IPS DF 6.9 (cell line): Measurements from ENCODE around the gene TRABD2B.

Experiments
- DNase-seq: peaks from one replicate; pipeline ENCODE4 v3.0.0-alpha.2; 2013; ENCODE audit warnings: low read depth, low spot score
- H3K27ac ChIP-seq: one replicate; pipeline ENCODE4 v1.5.1; 2013; ENCODE audit warnings: low read length, control low read depth
- H3K27me3 ChIP-seq: 2 replicates; pipeline ENCODE4 v1.6.1; 2013; ENCODE audit warnings: mild to moderate bottlenecking, low read length; ENCODE audit not compliant: control insufficient read depth, insufficient read depth
- H3K36me3 ChIP-seq: 2 replicates; pipeline ENCODE4 v1.6.1; 2013; ENCODE audit warnings: low read length; ENCODE audit not compliant: control insufficient read depth, insufficient read depth
- H3K4me1 ChIP-seq: 2 replicates; pipeline ENCODE4 v1.6.1; 2013; ENCODE audit warnings: low read length; ENCODE audit not compliant: control insufficient read depth, insufficient read depth
- H3K4me3 ChIP-seq: 2 replicates; pipeline ENCODE4 v1.5.1; 2013; ENCODE audit warnings: mild to moderate bottlenecking, low read length
- H3K9me3 ChIP-seq: 2 replicates; pipeline ENCODE4 v1.6.1; 2013; ENCODE audit warnings: low read length, inconsistent platforms; ENCODE audit not compliant: control insufficient read depth, insufficient read depth
- WGBS: extraction: QIAGEN DNeasy Blood & Tissue Kit; methylation state at CpG from one replicate; pipeline ENCODE4 v1.1.7; 2013; ENCODE audit warnings: mixed read lengths, missing lambda C conversion rate; ENCODE audit not compliant: insufficient read length, insufficient coverage; 5-methylcytosine and 5-hydroxymethylcytosine counted together

TRABD2B gene

GRCh38 chr1:47921935-47922415 lies 75.2 kb downstream of the TRABD2B start:
- Histone ChIP-seq H3K27ac (no peak overlapping the region), H3K4me3 (no peak overlapping the region), H3K4me1 (no peaks in the 10 kb centered on the region), H3K9me3 (no peaks in the 10 kb centered on the region), H3K27me3 (no peaks in the 10 kb centered on the region), H3K36me3 (no peaks in the 10 kb centered on the region)
- WGBS, result no CpG with 5 or more reads among the region's 4 CpGs
- no peak for DNase-seq

- Histone ChIP-seq H3K27ac (no peak overlapping the region), H3K9me3 (no peaks in the 10 kb centered on the region), H3K4me3 (no peak overlapping the region), H3K4me1 (peaks cover 3% of the 10 kb centered on the region), H3K36me3 (no peaks in the 10 kb centered on the region), H3K27me3 (no peaks in the 10 kb centered on the region)
- no CpG with 5 or more reads among the region's 3 CpGs for WGBS
- DNase-seq, result no peak
Measured at GRCh38 chr1:47919113-47919833, 77.9 kb downstream of the TRABD2B start.

- WGBS, result no CpG with 5 or more reads among the region's 8 CpGs
- no peaks in the 10 kb centered on the region for H3K36me3 ChIP-seq
- H3K27me3 ChIP-seq, result no peaks in the 10 kb centered on the region
- no peaks in the 10 kb centered on the region for H3K9me3 ChIP-seq
- peaks cover 3% of the 10 kb centered on the region for H3K4me1 ChIP-seq
- no peak overlapping the region for H3K27ac ChIP-seq
- DNase-seq, result no peak
- H3K4me3 ChIP-seq, result no peak overlapping the region
Measured at GRCh38 chr1:47918257-47918867, 78.8 kb downstream of the TRABD2B start.

- Histone ChIP-seq H3K36me3 (no peaks in the 10 kb centered on the region), H3K9me3 (no peaks in the 10 kb centered on the region), H3K4me1 (peaks cover 3% of the 10 kb centered on the region), H3K27ac (no peak overlapping the region), H3K27me3 (no peaks in the 10 kb centered on the region), H3K4me3 (no peak overlapping the region)
- WGBS, result no CpG with 5 or more reads among the region's 3 CpGs
- DNase-seq, result no peak
Measured at GRCh38 chr1:47917687-47918086, 79.5 kb downstream of the TRABD2B start.

GRCh38 chr1:47915677-47916353 lies 81.4 kb downstream of the TRABD2B start:
- no peak overlapping the region for H3K4me3 ChIP-seq
- H3K9me3 ChIP-seq, result no peaks in the 10 kb centered on the region
- no peak overlapping the region for H3K27ac ChIP-seq
- no peak for DNase-seq
- H3K36me3 ChIP-seq, result no peaks in the 10 kb centered on the region
- H3K4me1 ChIP-seq, result peaks cover 3% of the 10 kb centered on the region
- WGBS, result no CpG with 5 or more reads among the region's 13 CpGs
- H3K27me3 ChIP-seq, result no peaks in the 10 kb centered on the region

GRCh38 chr1:47914952-47915676 lies 82.1 kb downstream of the TRABD2B start:
- H3K9me3 ChIP-seq, result no peaks in the 10 kb centered on the region
- no peaks in the 10 kb centered on the region for H3K36me3 ChIP-seq
- no peak overlapping the region for H3K27ac ChIP-seq
- DNase-seq, result no peak
- no peaks in the 10 kb centered on the region for H3K27me3 ChIP-seq
- peaks cover 3% of the 10 kb centered on the region for H3K4me1 ChIP-seq
- no CpG with 5 or more reads among the region's 8 CpGs for WGBS
- H3K4me3 ChIP-seq, result no peak overlapping the region

GRCh38 chr1:47914218-47914938 lies 82.8 kb downstream of the TRABD2B start:
- H3K27ac ChIP-seq, result no peak overlapping the region
- WGBS, result no CpG with 5 or more reads among the region's 13 CpGs
- no peaks in the 10 kb centered on the region for H3K27me3 ChIP-seq
- no peak overlapping the region for H3K4me3 ChIP-seq
- DNase-seq, result no peak
- H3K36me3 ChIP-seq, result no peaks in the 10 kb centered on the region
- H3K9me3 ChIP-seq, result no peaks in the 10 kb centered on the region
- H3K4me1 ChIP-seq, result peaks cover 3% of the 10 kb centered on the region

- H3K36me3 ChIP-seq, result no peaks in the 10 kb centered on the region
- no peak overlapping the region for H3K27ac ChIP-seq
- DNase-seq, result no peak
- no peak overlapping the region for H3K4me3 ChIP-seq
- no peaks in the 10 kb centered on the region for H3K9me3 ChIP-seq
- no CpG with 5 or more reads among the region's 10 CpGs for WGBS
- peaks cover 3% of the 10 kb centered on the region for H3K4me1 ChIP-seq
- no peaks in the 10 kb centered on the region for H3K27me3 ChIP-seq
Measured at GRCh38 chr1:47913225-47913823, 83.9 kb downstream of the TRABD2B start.

- Histone ChIP-seq H3K9me3 (no peaks in the 10 kb centered on the region), H3K36me3 (no peaks in the 10 kb centered on the region), H3K27ac (no peak overlapping the region), H3K4me3 (no peak overlapping the region), H3K27me3 (no peaks in the 10 kb centered on the region), H3K4me1 (peaks cover 3% of the 10 kb centered on the region)
- DNase-seq, result no peak
- no CpG with 5 or more reads among the region's 4 CpGs for WGBS
Measured at GRCh38 chr1:47912756-47913155, 84.4 kb downstream of the TRABD2B start.
